Activated CD4-positive, alpha-beta T cell treated with anti-CD3 and anti-CD28 coated beads for 36 hours (primary cell): Measurements from ENCODE around the gene TMEM144. TPM values are rescaled to one million over a fixed set of nuclear protein-coding genes. Genes with fewer than 3 reads are reported as not detected.
"Not testable (repeated sequence)": the region's sequence is repeated elsewhere in the genome, so short reads cannot be mapped to it uniquely, and the experiment has no call there.

Source experiments
- ATAC-seq: fragments of 200-7000 bp; cut with Tn5 transposase; one replicate; pipeline ENCODE4 v1.10.0; 2021; ENCODE audit warnings: mild to moderate bottlenecking, moderate library complexity
- CTCF ChIA-PET: fragments of 350-600 bp; sonication (Branson Sonifier 250); formaldehyde crosslinking; loops from one replicate; lab custom pipeline; 2021; ENCODE audit warnings: antibody characterized with exemption; lab: Charles Lee
- POLR2A ChIA-PET: fragments of 350-600 bp; sonication (Branson Sonifier 250); formaldehyde crosslinking; loops from one replicate; lab custom pipeline; 2021; ENCODE audit warnings: antibody characterized with exemption, inconsistent platforms; lab: Charles Lee
- DNase-seq: peaks from one replicate; pipeline ENCODE4 v3.0.0-alpha.2; 2020
- H3K27ac Mint-ChIP-seq: one replicate; pipeline ENCODE4 v1.8.0; 2021; ENCODE audit warnings: mixed read lengths
- H3K27me3 Mint-ChIP-seq: one replicate; pipeline ENCODE4 v1.8.0; 2021; ENCODE audit warnings: mixed read lengths
- H3K36me3 Mint-ChIP-seq: one replicate; pipeline ENCODE4 v1.8.0; 2021; ENCODE audit warnings: low read depth, mixed read lengths
- H3K4me1 Mint-ChIP-seq: one replicate; pipeline ENCODE4 v1.8.0; 2021; ENCODE audit warnings: mixed read lengths
- H3K4me3 Mint-ChIP-seq: one replicate; pipeline ENCODE4 v1.8.0; 2021; ENCODE audit warnings: mild to moderate bottlenecking, moderate library complexity, mixed read lengths
- H3K9me3 Mint-ChIP-seq: one replicate; pipeline ENCODE4 v1.8.0; 2021; ENCODE audit warnings: low read depth, mixed read lengths
- intact Hi-C, 2 experiments: fragments of 100-400 bp; cut with DNase I in 1 of 2; cut with micrococcal nuclease in 1 of 2; formaldehyde crosslinking; loops; one replicate each; pipeline versions ENCODE4 v1.14.2 to v1.15.1; 2022 to 2024; cut with DNase I, micrococcal nuclease
- total RNA-seq, 2 experiments: library from RNA; stranded (reverse); gene quantifications; one replicate each; pipeline ENCODE4 v1.2.3, GENCODE V29; 2021

Gene TMEM144
- total RNA-seq, 2 experiments from 2014 or later: 0.21 to 0.32 TPM

- no peak for DNase-seq
- no peaks in the 10 kb centered on the region for H3K4me1 Mint-ChIP-seq
- CTCF ChIA-PET: no interaction called here
- H3K27ac Mint-ChIP-seq: no peak overlapping the region
- intact Hi-C loops: no loop called here
- no peaks in the 10 kb centered on the region for H3K36me3 Mint-ChIP-seq
- H3K9me3 Mint-ChIP-seq: no peaks in the 10 kb centered on the region
- ATAC-seq: no peak
- peaks cover 3% of the 10 kb centered on the region for H3K27me3 Mint-ChIP-seq
- no peak overlapping the region for H3K4me3 Mint-ChIP-seq
- POLR2A ChIA-PET: no interaction called here
Measured at GRCh38 chr4:158277558-158277957, 67.3 kb downstream of the TMEM144 start.

GRCh38 chr4:158279052-158279451 is 68.8 kb downstream of the TMEM144 start:
- H3K4me3 Mint-ChIP-seq, H3K4me1 Mint-ChIP-seq, H3K36me3 Mint-ChIP-seq, POLR2A ChIA-PET, CTCF ChIA-PET, intact Hi-C loops, H3K9me3 Mint-ChIP-seq, DNase-seq, H3K27me3 Mint-ChIP-seq, ATAC-seq, H3K27ac Mint-ChIP-seq: not testable (repeated sequence)

- intact Hi-C loops: no loop called here
- no peaks in the 10 kb centered on the region for H3K9me3 Mint-ChIP-seq
- H3K27me3 Mint-ChIP-seq: peaks cover 3% of the 10 kb centered on the region
- no peak overlapping the region for H3K27ac Mint-ChIP-seq
- DNase-seq (no peak), ATAC-seq (no peak)
- H3K4me3 Mint-ChIP-seq: no peak overlapping the region
- ChIA-PET CTCF (interaction anchor here (0.6 to 1.7 kb wide), 3 partner anchors 19 to 34 kb away, joined by 3 to 5 read pairs (median 4); no protein-coding TSS in a partner anchor), POLR2A (no interaction called here)
- H3K36me3 Mint-ChIP-seq: no peaks in the 10 kb centered on the region
- no peaks in the 10 kb centered on the region for H3K4me1 Mint-ChIP-seq
Measured at GRCh38 chr4:158280856-158281255, 70.6 kb downstream of the TMEM144 start.

- no peak overlapping the region for H3K27ac Mint-ChIP-seq
- DNase-seq: no peak
- ATAC-seq: no peak
- peaks cover 3% of the 10 kb centered on the region for H3K27me3 Mint-ChIP-seq
- intact Hi-C loops: no loop called here
- no peak overlapping the region for H3K4me3 Mint-ChIP-seq
- H3K4me1 Mint-ChIP-seq: no peaks in the 10 kb centered on the region
- no peaks in the 10 kb centered on the region for H3K36me3 Mint-ChIP-seq
- no peaks in the 10 kb centered on the region for H3K9me3 Mint-ChIP-seq
- ChIA-PET CTCF (interaction anchor here (1.0 kb wide), 1 partner anchor 21 kb away, joined by 5 read pairs; no protein-coding TSS in a partner anchor), POLR2A (no interaction called here)
Measured at GRCh38 chr4:158282252-158282651, 72.0 kb downstream of the TMEM144 start.

GRCh38 chr4:158285429-158286216 is 75.3 kb downstream of the TMEM144 start:
- H3K27me3 Mint-ChIP-seq: no peaks in the 10 kb centered on the region
- no peaks in the 10 kb centered on the region for H3K4me1 Mint-ChIP-seq
- no peaks in the 10 kb centered on the region for H3K9me3 Mint-ChIP-seq
- no peak for DNase-seq
- intact Hi-C loops: no loop called here
- ChIA-PET CTCF (no interaction called here), POLR2A (no interaction called here)
- ATAC-seq: no peak
- no peaks in the 10 kb centered on the region for H3K36me3 Mint-ChIP-seq
- no peak overlapping the region for H3K27ac Mint-ChIP-seq
- H3K4me3 Mint-ChIP-seq: no peak overlapping the region

- H3K27me3 Mint-ChIP-seq: no peaks in the 10 kb centered on the region
- H3K4me3 Mint-ChIP-seq: no peak overlapping the region
- DNase-seq: no peak
- H3K9me3 Mint-ChIP-seq: peaks cover 3% of the 10 kb centered on the region
- H3K36me3 Mint-ChIP-seq: no peaks in the 10 kb centered on the region
- ChIA-PET POLR2A (no interaction called here), CTCF (no interaction called here)
- no peaks in the 10 kb centered on the region for H3K4me1 Mint-ChIP-seq
- no peak overlapping the region for H3K27ac Mint-ChIP-seq
- no peak for ATAC-seq
- intact Hi-C loops: no loop called here
Measured at GRCh38 chr4:158290912-158291311, 80.6 kb downstream of the TMEM144 start.

- Mint-ChIP-seq H3K4me1 (no peaks in the 10 kb centered on the region), H3K27ac (no peak overlapping the region), H3K36me3 (no peaks in the 10 kb centered on the region), H3K27me3 (no peaks in the 10 kb centered on the region), H3K4me3 (no peak overlapping the region), H3K9me3 (peaks cover 3% of the 10 kb centered on the region)
- intact Hi-C loops: no loop called here
- ChIA-PET POLR2A (no interaction called here), CTCF (interaction anchor here (0.5 kb wide), 1 partner anchor 301 kb away, joined by 3 read pairs; no protein-coding TSS in a partner anchor)
- ATAC-seq: no peak
- no peak for DNase-seq
Measured at GRCh38 chr4:158291334-158292055, 81.2 kb downstream of the TMEM144 start.

- no peaks in the 10 kb centered on the region for H3K27me3 Mint-ChIP-seq
- H3K4me1 Mint-ChIP-seq: no peaks in the 10 kb centered on the region
- CTCF ChIA-PET: interaction anchor here (0.6 kb wide), 1 partner anchor 38 kb away, joined by 3 read pairs; no protein-coding TSS in a partner anchor
- intact Hi-C loops: no loop called here
- POLR2A ChIA-PET: no interaction called here
- DNase-seq (no peak), ATAC-seq (no peak)
- no peak overlapping the region for H3K4me3 Mint-ChIP-seq
- peaks cover 3% of the 10 kb centered on the region for H3K9me3 Mint-ChIP-seq
- H3K27ac Mint-ChIP-seq: no peak overlapping the region
- no peaks in the 10 kb centered on the region for H3K36me3 Mint-ChIP-seq
Measured at GRCh38 chr4:158292156-158292555, 81.9 kb downstream of the TMEM144 start.

GRCh38 chr4:158295053-158295452 is 84.8 kb downstream of the TMEM144 start:
- DNase-seq (no peak), ATAC-seq (no peak)
- intact Hi-C loops: no loop called here
- H3K36me3 Mint-ChIP-seq: no peaks in the 10 kb centered on the region
- H3K4me3 Mint-ChIP-seq: no peak overlapping the region
- peaks cover 3% of the 10 kb centered on the region for H3K9me3 Mint-ChIP-seq
- ChIA-PET POLR2A (no interaction called here), CTCF (no interaction called here)
- no peaks in the 10 kb centered on the region for H3K27me3 Mint-ChIP-seq
- H3K4me1 Mint-ChIP-seq: no peaks in the 10 kb centered on the region
- H3K27ac Mint-ChIP-seq: no peak overlapping the region

- ChIA-PET CTCF (no interaction called here), POLR2A (no interaction called here)
- H3K4me1 Mint-ChIP-seq: no peaks in the 10 kb centered on the region
Measured at GRCh38 chr4:158297866-158298265, 87.6 kb downstream of the TMEM144 start.

GRCh38 chr4:158299459-158300007 is 89.2 kb downstream of the TMEM144 start:
- no peaks in the 10 kb centered on the region for H3K27me3 Mint-ChIP-seq

More at GRCh38 chr4:158297866-158298265, 87.6 kb downstream of the TMEM144 start:
- DNase-seq (no peak), ATAC-seq (no peak)
- H3K9me3 Mint-ChIP-seq: no peaks in the 10 kb centered on the region
- no peaks in the 10 kb centered on the region for H3K27me3 Mint-ChIP-seq
- no peaks in the 10 kb centered on the region for H3K36me3 Mint-ChIP-seq
- intact Hi-C loops: no loop called here
- H3K27ac Mint-ChIP-seq: no peak overlapping the region
- no peak overlapping the region for H3K4me3 Mint-ChIP-seq

More at GRCh38 chr4:158299459-158300007, 89.2 kb downstream of the TMEM144 start:
- no peaks in the 10 kb centered on the region for H3K36me3 Mint-ChIP-seq
- H3K4me3 Mint-ChIP-seq: no peak overlapping the region
- intact Hi-C loops: no loop called here
- ATAC-seq (no peak), DNase-seq (no peak)
- no peaks in the 10 kb centered on the region for H3K4me1 Mint-ChIP-seq
- CTCF ChIA-PET: interaction anchor here (0.8 to 1.8 kb wide), 2 partner anchors 16 to 18 kb away, joined by 4 to 5 read pairs; no protein-coding TSS in a partner anchor
- no peaks in the 10 kb centered on the region for H3K9me3 Mint-ChIP-seq
- POLR2A ChIA-PET: no interaction called here
- H3K27ac Mint-ChIP-seq: no peak overlapping the region
